Activated T-helper 9 cell treated with anti-CD3 and anti-CD28 coated beads, Interleukin-2, amount 50 U/mL, for 16 hours (primary cell): ENCODE data around the gene OR5AC2.

ENCODE experiments used
- DNase-seq: peaks from one replicate; pipeline ENCODE4 v3.0.0-alpha.2; 2020; ENCODE audit warnings: low read depth

OR5AC2 gene, protein sequence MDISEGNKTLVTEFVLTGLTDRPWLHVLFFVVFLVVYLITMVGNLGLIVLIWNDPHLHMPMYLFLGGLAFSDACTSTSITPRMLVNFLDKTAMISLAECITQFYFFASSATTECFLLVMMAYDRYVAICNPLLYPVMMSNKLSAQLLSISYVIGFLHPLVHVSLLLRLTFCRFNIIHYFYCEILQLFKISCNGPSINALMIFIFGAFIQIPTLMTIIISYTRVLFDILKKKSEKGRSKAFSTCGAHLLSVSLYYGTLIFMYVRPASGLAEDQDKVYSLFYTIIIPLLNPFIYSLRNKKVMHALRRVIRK

DNA sequence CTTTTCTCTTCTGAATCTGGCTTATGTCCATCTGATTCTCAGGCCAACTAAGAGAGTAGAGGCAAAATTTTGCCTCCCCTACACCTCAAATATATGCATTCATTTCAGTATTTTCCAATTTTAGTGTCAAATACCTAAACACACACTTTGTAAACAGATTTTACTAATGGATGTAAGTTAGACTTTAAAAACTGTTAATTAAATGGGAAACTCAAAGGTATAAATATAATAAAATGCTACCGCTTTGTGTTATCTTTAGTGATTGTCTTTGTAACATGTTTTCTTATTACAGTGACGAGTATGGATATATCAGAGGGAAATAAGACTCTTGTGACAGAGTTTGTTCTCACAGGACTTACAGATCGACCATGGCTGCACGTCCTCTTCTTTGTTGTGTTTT is at the start of gene OR5AC2:
Gene OR5AC2 (plus strand): TSS at position 301 of the 400 bp plus-strand sequence. CDS start 0 bp downstream, at position 301.
- no peak for DNase-seq

DNA sequence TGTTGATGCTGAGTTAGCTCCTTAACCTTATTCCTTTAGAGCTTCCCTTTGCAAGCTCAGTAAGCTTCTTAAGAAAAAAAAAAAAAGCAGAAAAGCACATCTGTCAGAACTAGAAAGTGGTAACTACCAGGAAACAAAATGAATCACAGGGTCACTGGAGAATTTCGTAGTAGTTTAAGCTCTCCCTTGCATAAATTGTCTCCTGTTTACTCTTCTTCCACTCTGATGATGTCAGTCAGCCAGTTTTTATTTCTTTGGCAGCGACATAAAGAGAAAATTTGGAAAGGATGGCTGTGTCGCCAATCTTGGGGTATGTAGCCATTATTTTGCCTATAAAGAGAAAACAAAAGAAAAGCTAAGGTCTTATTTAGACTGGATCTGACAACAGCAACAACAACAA is 48.7 kb upstream of the OR5AC2 start:
- no peak for DNase-seq

- DNase-seq: no peak
These were observed 48.1 kb upstream of the OR5AC2 start for GRCh38 chr3:98038876-98039275.

DNA sequence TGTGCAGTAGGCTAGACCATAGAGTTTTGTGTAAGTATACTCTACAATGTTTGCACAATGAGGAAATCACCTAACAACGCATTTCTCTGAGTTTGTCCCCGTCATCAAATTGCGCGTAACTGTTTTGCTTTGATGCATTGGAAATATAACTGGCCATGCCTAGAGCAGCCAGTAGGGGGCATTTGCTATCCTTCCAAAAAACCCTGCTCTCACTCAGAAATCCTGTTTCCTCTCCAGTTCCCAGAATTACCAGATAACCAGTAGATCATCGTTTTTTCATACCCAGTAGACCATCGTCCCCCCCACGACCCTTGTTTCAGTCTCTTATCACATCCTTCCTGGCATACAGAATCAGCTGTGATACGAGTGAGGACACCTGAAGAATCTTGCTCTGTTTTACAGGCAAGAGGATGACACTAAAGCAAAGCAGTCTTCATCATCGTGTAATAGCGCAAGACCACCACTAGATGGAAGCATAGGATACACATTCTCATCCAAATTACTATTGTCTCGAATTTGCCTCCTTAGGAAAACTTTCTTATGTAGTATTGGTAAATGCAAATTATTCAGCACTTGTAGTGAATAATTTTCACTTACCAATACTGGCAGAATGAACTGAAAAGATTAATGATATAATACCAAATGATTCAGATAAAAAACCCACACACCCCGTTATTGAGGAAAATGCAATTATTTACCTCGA is 47.5 kb upstream of the OR5AC2 start:
- peak; percentile 48 for DNase-seq

- no peak for DNase-seq
These were observed 45.6 kb upstream of the OR5AC2 start for GRCh38 chr3:98041350-98041749.

DNA sequence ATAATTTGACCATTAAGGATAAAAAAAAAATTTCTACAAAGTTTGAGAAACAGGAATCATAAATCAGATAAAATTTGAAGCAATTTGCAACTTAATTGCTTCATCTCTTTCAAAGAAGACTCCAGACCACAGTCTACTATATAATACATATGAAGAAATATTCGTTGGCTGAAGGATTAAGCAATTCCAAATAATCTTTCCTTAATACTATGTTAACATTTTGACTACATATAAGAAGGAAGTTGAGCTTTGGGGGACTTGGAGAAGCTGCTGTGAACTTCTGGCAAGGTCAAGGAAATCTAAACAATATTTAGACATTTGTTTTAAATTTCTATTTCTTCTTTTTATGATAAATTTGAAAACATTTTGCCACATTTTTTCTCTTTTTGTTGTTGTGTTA is 38.4 kb upstream of the OR5AC2 start:
- no peak for DNase-seq

DNA sequence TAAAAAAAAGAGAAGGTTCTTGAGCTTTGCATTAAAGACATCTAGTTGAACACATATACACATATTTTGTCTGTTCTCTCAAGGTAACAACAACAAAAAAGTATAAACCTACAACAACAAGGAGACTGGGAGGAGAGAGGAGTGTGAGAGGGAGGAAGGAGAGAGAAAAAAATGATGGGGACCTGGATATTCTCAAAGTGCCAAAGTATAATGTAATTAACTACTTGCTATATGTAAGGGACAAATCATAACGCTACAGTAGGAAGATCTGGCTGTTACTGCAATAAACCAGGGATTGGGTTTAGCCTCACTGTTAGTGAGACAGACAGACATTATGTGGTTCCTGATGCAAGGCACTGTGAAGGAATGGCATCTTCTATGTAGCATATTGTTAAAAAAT is 37.7 kb upstream of the OR5AC2 start:
- no peak for DNase-seq

- no peak for DNase-seq
These were observed 30.9 kb upstream of the OR5AC2 start for GRCh38 chr3:98056035-98056434.

DNA sequence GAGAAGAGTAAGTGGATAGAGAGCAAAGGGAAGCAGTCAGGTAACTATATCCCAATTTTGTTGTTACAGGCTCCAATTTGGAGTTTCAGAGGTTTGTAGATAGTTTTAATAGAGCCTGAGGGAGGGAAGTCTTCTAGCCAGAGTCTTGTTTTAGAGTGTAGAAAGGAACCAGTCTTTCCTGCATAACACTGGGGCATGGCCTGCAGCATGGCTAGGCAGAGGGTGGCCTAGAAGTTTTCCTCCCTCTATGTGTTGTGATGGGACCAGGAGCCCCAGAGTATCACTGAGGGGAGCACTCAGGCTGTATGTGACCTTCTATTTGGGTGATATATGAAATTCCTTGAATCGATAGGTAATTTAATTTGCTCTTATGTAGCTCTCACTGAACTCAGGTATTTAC is 29.3 kb upstream of the OR5AC2 start:
- no peak for DNase-seq

- DNase-seq: no peak
These were observed 28.6 kb upstream of the OR5AC2 start for GRCh38 chr3:98058244-98058960.

GRCh38 chr3:98068824-98069223 is 18.1 kb upstream of the OR5AC2 start:
- DNase-seq: no peak

- no peak for DNase-seq
These were observed 16.1 kb upstream of the OR5AC2 start for GRCh38 chr3:98070840-98071239.

DNA sequence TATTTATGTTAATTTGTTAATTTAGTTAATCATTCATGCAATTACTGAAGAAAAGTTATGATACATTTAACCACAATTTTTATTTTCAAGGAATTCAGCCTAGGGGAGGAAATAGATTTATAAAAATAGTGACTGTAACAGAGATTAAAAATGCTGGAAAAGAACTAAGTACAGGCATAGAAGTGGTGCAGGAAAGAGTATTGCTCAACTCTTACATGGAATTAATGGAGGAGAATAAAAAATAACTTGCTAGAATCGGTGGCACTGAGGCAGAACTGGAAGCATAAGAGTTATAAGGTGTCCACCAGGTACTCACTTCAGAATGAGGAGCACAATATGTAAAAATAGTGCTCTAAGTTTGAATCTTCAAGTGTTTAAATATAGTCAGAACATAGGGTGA is 13.5 kb upstream of the OR5AC2 start:
- no peak for DNase-seq

DNA sequence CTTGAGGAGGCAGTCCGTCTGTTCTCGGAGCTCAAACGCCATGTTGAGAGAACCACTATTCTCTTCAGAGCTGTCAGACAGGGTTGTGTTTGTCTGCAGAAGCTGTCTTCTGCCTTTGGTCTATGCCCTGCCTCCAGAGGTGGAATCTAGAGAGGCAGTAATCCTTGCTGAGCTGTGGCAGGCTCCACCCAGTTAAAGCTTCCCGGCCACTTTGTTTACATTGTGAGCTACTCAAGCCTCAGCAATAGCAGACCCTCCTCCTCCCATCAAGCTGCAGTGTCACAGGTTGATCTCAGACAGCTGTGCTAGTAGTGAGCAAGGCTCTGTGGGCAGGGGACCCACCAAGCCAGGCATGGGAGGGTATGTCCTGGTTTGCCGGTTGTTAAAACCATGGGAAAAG is 8.9 kb downstream of the OR5AC2 start:
- no peak for DNase-seq

DNA sequence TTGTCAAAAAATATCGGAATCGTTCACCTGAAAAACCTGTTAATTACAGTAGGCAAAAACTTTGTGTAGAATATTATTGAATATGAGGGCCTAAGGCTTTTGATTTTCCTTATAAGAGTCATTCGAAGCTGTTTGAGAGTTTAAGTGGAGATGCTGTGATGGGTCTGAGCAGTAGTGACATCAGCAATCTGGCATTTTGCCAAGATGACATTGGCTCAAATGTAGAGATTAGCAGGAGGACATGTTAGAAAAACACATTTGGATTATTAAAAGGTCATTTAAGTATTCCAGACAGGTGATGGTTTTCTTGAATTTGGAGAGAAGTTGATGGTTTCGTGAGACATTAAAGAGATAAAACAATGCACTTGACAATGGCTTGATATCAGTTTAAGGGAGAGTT is 12.9 kb downstream of the OR5AC2 start:
- no peak for DNase-seq

- no peak for DNase-seq
These were observed 21.2 kb downstream of the OR5AC2 start for GRCh38 chr3:98108162-98108561.

DNA sequence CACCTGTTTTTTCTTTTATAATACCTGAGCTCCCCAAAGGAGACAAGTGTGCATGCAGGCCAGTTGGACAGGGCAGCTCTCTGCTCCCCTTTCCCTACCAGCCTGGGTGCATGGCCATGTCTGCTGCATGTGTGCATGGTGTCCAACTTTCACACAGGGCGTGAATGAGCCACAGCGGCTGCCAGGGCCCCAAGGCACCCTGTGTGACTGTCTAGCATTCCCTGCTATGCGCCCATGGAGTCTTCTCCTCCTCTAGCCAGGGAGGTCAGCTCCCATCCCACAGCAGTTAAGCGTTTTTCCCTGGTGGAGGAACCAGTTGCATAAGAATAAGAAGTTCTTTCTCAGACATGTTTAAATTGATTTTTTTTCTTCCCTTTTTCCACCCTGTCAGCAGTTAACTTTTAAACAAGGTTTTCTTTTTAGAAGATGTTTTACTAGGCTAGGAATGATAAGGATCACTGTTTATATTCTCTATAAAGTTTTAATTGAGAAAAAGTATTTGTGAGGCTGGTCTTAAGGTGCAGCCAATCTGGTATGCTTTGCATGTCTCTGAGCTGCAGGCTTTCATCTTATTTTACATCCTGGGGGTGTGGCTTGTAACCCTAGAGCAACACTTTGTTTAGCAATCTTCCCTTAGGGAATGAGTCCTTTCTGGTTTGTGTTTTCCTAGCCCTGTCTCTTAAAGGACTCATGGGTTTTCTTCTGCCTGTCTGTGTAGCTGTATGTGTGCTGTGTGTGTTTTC is 23.0 kb downstream of the OR5AC2 start:
- DNase-seq: no peak

- DNase-seq: no peak
These were observed 23.6 kb downstream of the OR5AC2 start for GRCh38 chr3:98110550-98110908.

DNA sequence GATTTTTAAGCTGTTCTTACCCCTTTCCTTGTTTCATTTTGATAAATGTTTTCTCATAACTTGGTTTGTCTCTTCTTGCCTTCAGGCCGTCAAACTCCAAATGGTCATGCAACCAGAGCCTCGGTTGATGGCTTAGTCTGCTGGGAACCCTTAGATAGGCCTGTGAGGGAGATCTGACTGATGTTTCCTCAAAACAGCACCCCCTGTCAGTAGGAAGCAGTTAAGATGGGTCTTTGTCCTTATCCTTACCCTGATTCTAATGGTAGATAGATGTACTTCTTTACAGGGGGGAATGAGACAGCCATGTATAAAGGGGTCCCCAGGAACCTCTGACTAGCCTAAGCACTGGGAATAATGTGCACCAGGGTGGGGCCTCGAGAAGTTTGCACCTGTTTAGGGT is 27.3 kb downstream of the OR5AC2 start:
- DNase-seq: no peak

GRCh38 chr3:98115717-98116116 is 28.7 kb downstream of the OR5AC2 start:
- no peak for DNase-seq

GRCh38 chr3:98130421-98130820 is 43.4 kb downstream of the OR5AC2 start, which contains the start of gene OR5H1:
Gene OR5H1 (plus strand): TSS chr3:98130721. CDS start chr3:98132698, 1,977 bp downstream.
- no peak for DNase-seq

GRCh38 chr3:98136631-98137030 is 49.7 kb downstream of the OR5AC2 start:
- no peak for DNase-seq
